HG03520 (cell line): Measurements from ENCODE around the gene TNFSF12.

Experiments used
- ATAC-seq: cut with Tn5 transposase; IDR thresholded peaks from one replicate; pipeline ENCODE4 v1.9.1; 2021; ENCODE audit warnings: mild to moderate bottlenecking, moderate library complexity; ENCODE audit not compliant: unreplicated experiment

The TNFSF12 gene

GRCh38 chr17:7541074-7541621 lies 7.7 kb upstream of the TNFSF12 start:
- no peak for ATAC-seq

GRCh38 chr17:7544911-7545310 lies 3.9 kb upstream of the TNFSF12 start:
- no peak for ATAC-seq

GRCh38 chr17:7549401-7550055 lies 670 bp downstream of the TNFSF12 start:
- ATAC-seq: no peak

- ATAC-seq: no peak
These were observed 1.5 kb downstream of the TNFSF12 start for GRCh38 chr17:7550344-7550743.

GRCh38 chr17:7551396-7551795 lies 2.5 kb downstream of the TNFSF12 start:
- ATAC-seq: no peak

GRCh38 chr17:7552621-7553051 lies 3.8 kb downstream of the TNFSF12 start:
- ATAC-seq: no peak

GRCh38 chr17:7553356-7553755 lies 4.5 kb downstream of the TNFSF12 start:
- no peak for ATAC-seq

- no peak for ATAC-seq
These were observed 6.6 kb downstream of the TNFSF12 start for GRCh38 chr17:7555320-7555948.

- no peak for ATAC-seq
These were observed 7.8 kb downstream of the TNFSF12 start for GRCh38 chr17:7556627-7557026.

- no peak for ATAC-seq
These were observed 8.4 kb downstream of the TNFSF12 start for GRCh38 chr17:7557147-7557764.

GRCh38 chr17:7557775-7558543 lies 9.1 kb downstream of the TNFSF12 start:
- no peak for ATAC-seq

- ATAC-seq: no peak
These were observed 9.9 kb downstream of the TNFSF12 start, which contains the start of gene TNFSF13 for GRCh38 chr17:7558544-7559319. Gene TNFSF13 (plus strand): TSS chr17:7558750. CDS start chr17:7559040, 290 bp downstream.

GRCh38 chr17:7559320-7560171 lies 10.7 kb downstream of the TNFSF12 start:
- ATAC-seq: no peak

GRCh38 chr17:7560172-7561027 lies 11.5 kb downstream of the TNFSF12 start:
- no peak for ATAC-seq

- no peak for ATAC-seq
These were observed 12.2 kb downstream of the TNFSF12 start for GRCh38 chr17:7561028-7561575.

GRCh38 chr17:7561589-7562207 lies 12.8 kb downstream of the TNFSF12 start, which contains the start of gene SENP3:
Gene SENP3 (plus strand): TSS chr17:7561919. CDS start chr17:7563077, 1,158 bp downstream.
- peak; percentile 41 for ATAC-seq

- peak; percentile 3 for ATAC-seq
These were observed 13.3 kb downstream of the TNFSF12 start for GRCh38 chr17:7562208-7562605.
